PC-9 (cell line): ENCODE data around the gene BAD. TPM values are rescaled to one million over a fixed set of nuclear protein-coding genes. Genes with fewer than 3 reads are reported as not detected.

Source experiments
- BruUV-seq: library from RNA; stranded (reverse); fragments of 400-500 nt; replicated peaks from 2 replicates; lab custom pipeline; 2021; lab: Mats Ljungman, UMichigan
- CTCF ChIA-PET: fragments of 300-600 bp; sonication (Branson Sonifier 250); formaldehyde crosslinking; loops from one replicate; lab custom pipeline; 2022; ENCODE audit warnings: antibody characterized with exemption; lab: Charles Lee
- POLR2A ChIA-PET: fragments of 300-600 bp; sonication (Branson Sonifier 250); formaldehyde crosslinking; loops from one replicate; lab custom pipeline; 2022; ENCODE audit warnings: antibody characterized with exemption; ENCODE audit not compliant: unreplicated experiment; lab: Charles Lee
- DNase-seq, 2 experiments: peaks; one replicate each; pipeline versions ENCODE4 v3.0.0 to v3.0.0-alpha.2; 2015 to 2022; ENCODE audit warnings: mixed read lengths in 1 of 2
- H2AFZ ChIP-seq: fragments of 200-600 bp; sonication (generic); 2 replicates; pipeline ENCODE4 v1.8.1; 2017; ENCODE audit warnings: antibody characterized with exemption
- H3F3A ChIP-seq: fragments of 200-600 bp; sonication (generic); 2 replicates; pipeline ENCODE4 v1.8.1; 2017; ENCODE audit warnings: antibody characterized with exemption, mild to moderate bottlenecking, low read depth; ENCODE audit not compliant: insufficient read depth
- H3K27ac ChIP-seq: fragments of 200-600 bp; sonication (generic); 2 replicates; pipeline ENCODE4 v1.6.1; 2016; ENCODE audit warnings: mixed run types
- H3K27me3 ChIP-seq: fragments of 200-600 bp; sonication (generic); 2 replicates; pipeline ENCODE4 v1.6.1; 2016; ENCODE audit warnings: low read depth, mixed run types; ENCODE audit not compliant: insufficient read depth
- H3K36me3 ChIP-seq: fragments of 200-600 bp; sonication (generic); 2 replicates; pipeline ENCODE4 v1.6.1; 2016; ENCODE audit warnings: low read depth, mixed run types
- H3K4me1 ChIP-seq: fragments of 200-600 bp; sonication (generic); replicated peaks from 2 replicates; pipeline ENCODE4 v1.6.1; 2016; ENCODE audit warnings: mixed run types; ENCODE audit not compliant: insufficient read depth
- H3K4me2 ChIP-seq: fragments of 200-600 bp; sonication (generic); 2 replicates; pipeline ENCODE4 v1.6.1; 2017; ENCODE audit warnings: mixed run types
- H3K4me3 ChIP-seq: fragments of 200-600 bp; sonication (generic); 2 replicates; pipeline ENCODE4 v1.6.1; 2016; ENCODE audit warnings: mixed run types
- H3K79me2 ChIP-seq: fragments of 200-600 bp; sonication (generic); 2 replicates; pipeline ENCODE4 v1.6.1; 2017; ENCODE audit warnings: low read depth, mixed run types
- H3K9me2 ChIP-seq: fragments of 200-600 bp; sonication (generic); 2 replicates; pipeline ENCODE4 v1.8.1; 2017; ENCODE audit warnings: mild to moderate bottlenecking; ENCODE audit not compliant: insufficient read depth
- H3K9me3 ChIP-seq: fragments of 200-600 bp; sonication (generic); 2 replicates; pipeline ENCODE4 v1.8.1; 2016; ENCODE audit warnings: low read depth; ENCODE audit not compliant: insufficient read depth
- H4K20me1 ChIP-seq: fragments of 200-600 bp; sonication (generic); 2 replicates; pipeline ENCODE4 v1.8.1; 2017; ENCODE audit not compliant: insufficient read depth
- CTCF ChIP-seq: fragments of 200-600 bp; sonication (generic); conservative IDR thresholded peaks from 2 replicates; pipeline ENCODE4 v1.6.1; 2017; ENCODE audit warnings: mixed run types, antibody characterized with exemption, mild to moderate bottlenecking, moderate library complexity
- EZH2 ChIP-seq: fragments of 200-600 bp; sonication (generic); IDR thresholded peaks from 2 replicates; pipeline ENCODE4 v1.8.0; 2017; ENCODE audit warnings: antibody characterized with exemption, low read depth
- intact Hi-C: fragments of 100-400 bp; cut with micrococcal nuclease; formaldehyde crosslinking; loops from one replicate; pipeline ENCODE4 v1.10.0; 2022; ENCODE audit not compliant: unreplicated experiment
- total RNA-seq: library from RNA; stranded (reverse); gene quantifications from 2 replicates; pipeline ENCODE4 v1.2.3, GENCODE V29; 2021

The BAD gene
- total RNA-seq, 1 experiment from 2014 or later, result 94.3 TPM

DNA sequence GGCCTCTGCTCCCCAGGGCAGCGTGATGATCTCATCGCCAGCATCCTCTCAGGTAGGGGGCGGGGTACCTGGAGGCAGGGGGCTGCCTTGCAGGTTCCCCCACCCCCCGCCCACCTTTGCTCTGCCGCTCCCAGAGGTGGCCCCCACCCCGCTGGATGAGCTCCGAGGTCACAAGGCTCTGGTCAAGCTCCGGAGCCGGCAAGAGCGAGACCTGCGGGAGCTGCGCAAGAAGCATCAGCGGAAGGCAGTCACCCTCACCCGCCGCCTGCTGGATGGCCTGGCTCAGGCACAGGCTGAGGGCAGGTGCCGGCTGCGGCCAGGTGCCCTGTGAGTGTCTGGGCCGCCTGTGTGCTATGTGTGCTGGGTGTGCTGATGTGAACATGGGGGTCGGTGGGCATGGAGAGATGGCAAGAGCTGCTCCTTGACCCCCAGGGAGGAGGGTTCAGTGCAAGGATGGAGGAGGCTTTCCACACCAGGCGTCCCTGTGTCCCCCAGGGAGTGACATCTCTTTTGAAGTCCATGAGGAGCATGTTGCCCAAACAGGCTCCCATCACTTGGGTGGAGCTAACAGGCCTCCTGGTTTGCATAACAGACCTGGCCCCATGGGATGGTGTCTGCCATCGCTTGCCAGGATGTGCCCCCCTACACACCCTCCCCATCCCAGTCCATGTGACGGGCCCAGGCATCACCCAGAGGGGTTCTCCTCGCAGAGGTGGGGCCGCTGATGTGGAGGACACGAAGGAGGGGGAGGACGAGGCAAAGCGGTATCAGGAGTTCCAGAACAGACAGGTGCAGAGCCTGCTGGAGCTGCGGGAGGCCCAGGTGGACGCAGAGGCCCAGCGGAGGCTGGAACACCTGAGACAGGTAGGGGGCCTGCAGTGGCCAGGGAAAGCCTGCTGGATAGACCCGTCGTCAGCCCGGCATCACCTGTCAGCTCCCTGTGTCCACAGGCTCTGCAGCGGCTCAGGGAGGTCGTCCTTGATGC lies 19.0 kb downstream of the BAD start:
- intact Hi-C loops, result no loop called here
- DNase-seq, result peak in 1 of 2 experiments; percentile 17
- BruUV-seq, result no TSS peak
- peaks cover 9% of the 10 kb centered on the region; the same call in 1 of the 2 replicates for H3K36me3 ChIP-seq
- no peaks in the 10 kb centered on the region for H4K20me1 ChIP-seq
- H3K4me1 ChIP-seq, result peaks cover 14% of the 10 kb centered on the region
- H3K9me3 ChIP-seq, result no peaks in the 10 kb centered on the region
- H3K4me3 ChIP-seq, result no peak overlapping the region
- ChIA-PET CTCF (no interaction called here), POLR2A (no interaction called here)
- TF ChIP-seq EZH2 (no peak), CTCF (no peak)
- H3K27me3 ChIP-seq, result no peaks in the 10 kb centered on the region
- no peak overlapping the region for H3K27ac ChIP-seq
- no peak overlapping the region for H2AFZ ChIP-seq
- peaks cover 31% of the 10 kb centered on the region for H3F3A ChIP-seq
- H3K79me2 ChIP-seq, result no peaks in the 10 kb centered on the region
- no peak overlapping the region for H3K4me2 ChIP-seq
- no peaks in the 10 kb centered on the region for H3K9me2 ChIP-seq

DNA sequence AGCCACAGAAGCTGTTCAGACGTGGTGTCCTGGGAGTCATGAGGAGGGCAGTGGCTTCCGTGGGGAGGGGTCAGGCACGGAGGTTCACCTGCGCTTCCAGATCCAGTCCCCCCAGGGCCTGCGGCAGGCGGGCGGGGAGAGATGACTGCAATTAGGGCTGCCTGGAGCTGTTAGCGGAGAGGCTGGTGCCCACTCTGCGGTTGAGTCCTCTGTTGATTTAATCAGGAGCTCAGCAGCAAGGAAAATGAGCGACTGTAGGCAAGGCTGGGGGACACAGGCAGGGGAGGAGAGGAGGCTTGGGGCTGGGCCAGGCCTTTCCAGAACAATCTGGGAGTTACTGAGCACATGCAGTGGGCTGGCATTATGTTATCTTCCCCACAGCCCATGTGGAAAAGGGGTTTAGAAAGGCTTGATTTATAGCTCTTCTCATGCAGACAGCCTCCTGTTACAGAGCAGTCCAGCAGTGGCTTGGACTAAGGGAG lies 20.1 kb downstream of the BAD start:
- no peak for TF ChIP-seq EZH2
- no peak for TF ChIP-seq CTCF
- Histone ChIP-seq H3K4me3 (no peak overlapping the region), H3K79me2 (no peaks in the 10 kb centered on the region), H3K9me2 (no peaks in the 10 kb centered on the region), H3K36me3 (peaks cover 9% of the 10 kb centered on the region; the same call in 1 of the 2 replicates), H4K20me1 (no peaks in the 10 kb centered on the region), H2AFZ (no peak overlapping the region), H3F3A (peaks cover 28% of the 10 kb centered on the region), H3K27ac (no peak overlapping the region), H3K4me1 (peaks cover 14% of the 10 kb centered on the region), H3K27me3 (no peaks in the 10 kb centered on the region), H3K9me3 (no peaks in the 10 kb centered on the region), H3K4me2 (no peak overlapping the region)
- POLR2A ChIA-PET, result no interaction called here
- DNase-seq, result peak in 1 of 2 experiments; percentile 28
- CTCF ChIA-PET, result interaction anchor here (0.6 kb wide), 1 partner anchor 918 kb away, joined by 8 read pairs; no protein-coding TSS in a partner anchor
- intact Hi-C loops, result no loop called here
- no TSS peak for BruUV-seq

DNA sequence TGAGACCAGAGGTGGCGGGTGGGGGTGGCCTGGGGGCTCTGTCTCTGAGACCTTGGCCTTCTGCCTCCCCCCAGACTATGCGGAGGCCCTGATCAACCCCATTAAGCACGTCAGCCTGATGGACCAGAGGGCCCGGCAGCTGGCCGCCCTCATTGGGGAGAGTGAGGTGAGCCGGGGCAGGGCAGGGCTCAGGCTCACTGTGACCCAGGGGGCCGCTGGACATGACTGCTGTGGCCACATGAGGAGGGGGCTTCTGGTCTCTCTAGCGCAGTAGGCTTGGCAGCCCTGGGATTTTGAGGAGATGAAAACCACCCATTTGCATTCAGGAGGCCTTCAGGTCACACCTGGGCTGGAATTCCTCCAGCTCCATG lies 20.5 kb downstream of the BAD start:
- Histone ChIP-seq H3K9me3 (no peaks in the 10 kb centered on the region), H3K79me2 (no peaks in the 10 kb centered on the region), H3K4me3 (no peak overlapping the region), H3K36me3 (peaks cover 9% of the 10 kb centered on the region; the same call in 1 of the 2 replicates), H3K27ac (no peak overlapping the region), H2AFZ (no peak overlapping the region), H3K9me2 (no peaks in the 10 kb centered on the region), H3K4me1 (peaks cover 14% of the 10 kb centered on the region), H4K20me1 (no peaks in the 10 kb centered on the region), H3F3A (peaks cover 25% of the 10 kb centered on the region), H3K27me3 (no peaks in the 10 kb centered on the region), H3K4me2 (no peak overlapping the region)
- BruUV-seq, result no TSS peak
- no peak for DNase-seq
- TF ChIP-seq CTCF (no peak), EZH2 (no peak)
- ChIA-PET CTCF (interaction anchor here (0.6 kb wide), 1 partner anchor 919 kb away, joined by 8 read pairs; no protein-coding TSS in a partner anchor), POLR2A (no interaction called here)
- intact Hi-C loops, result no loop called here
